Left ventricle myocardium inferior (tissue), 1 donor: Measurements from ENCODE around the gene BCR. TPM values are rescaled to one million over a fixed set of nuclear protein-coding genes. Genes with fewer than 3 reads are reported as not detected.

Experiments used
- DNase-seq: peaks from one replicate; pipeline ENCODE4 v3.0.0-alpha.2; 2020
- H3K27ac ChIP-seq: fragments of 200-600 bp; replicated peaks from 2 replicates; pipeline ENCODE4 v1.8.0; 2021
- H3K27me3 ChIP-seq: fragments of 200-600 bp; 2 replicates; pipeline ENCODE4 v1.8.0; 2021; ENCODE audit warnings: low read depth
- H3K36me3 ChIP-seq: fragments of 200-600 bp; 2 replicates; pipeline ENCODE4 v1.8.0; 2021
- H3K4me1 ChIP-seq: fragments of 200-600 bp; 2 replicates; pipeline ENCODE4 v1.8.0; 2021
- H3K4me3 ChIP-seq: fragments of 200-600 bp; 2 replicates; pipeline ENCODE4 v1.8.0; 2021; ENCODE audit warnings: mild to moderate bottlenecking, moderate library complexity
- H3K9me3 ChIP-seq: fragments of 200-600 bp; replicated peaks from 2 replicates; pipeline ENCODE4 v1.8.0; 2021
- CTCF ChIP-seq: fragments of 200-600 bp; IDR thresholded peaks from 2 replicates; pipeline ENCODE4 v1.8.0; 2021; ENCODE audit warnings: antibody characterized with exemption, mild to moderate bottlenecking, borderline replicate concordance
- intact Hi-C: fragments of 100-400 bp; cut with micrococcal nuclease; formaldehyde crosslinking; loops from one replicate; pipeline ENCODE4 v1.11.0; 2022
- total RNA-seq: library from RNA; stranded (reverse); fragmentation: NEBNext Ultra II Directional; extraction: Animal tissue kit (Norgen Biotek cat#: 25700); gene quantifications from one replicate; pipeline ENCODE4 v1.2.1, GENCODE V29; 2021
- donor health status: DM: no; HTN: yes; CAD: no; lungs with severe emphysema.

BCR gene
- total RNA-seq, 1 donor from 2014 or later, result 26.7 TPM

GRCh38 chr22:23236026-23236425 is 55.7 kb downstream of the BCR start:
- no peak overlapping the region for H3K27ac ChIP-seq
- intact Hi-C loops, result no loop called here
- no peaks in the 10 kb centered on the region for H3K27me3 ChIP-seq
- no peak overlapping the region for H3K4me3 ChIP-seq
- TF ChIP-seq CTCF, result no peak
- no peaks in the 10 kb centered on the region for H3K9me3 ChIP-seq
- no peaks in the 10 kb centered on the region for H3K36me3 ChIP-seq
- H3K4me1 ChIP-seq, result peaks cover 74% of the 10 kb centered on the region
- DNase-seq, result no peak

- H3K27me3 ChIP-seq, result no peaks in the 10 kb centered on the region
- intact Hi-C loops, result no loop called here
- H3K36me3 ChIP-seq, result no peaks in the 10 kb centered on the region
- H3K27ac ChIP-seq, result peak overlapping the region; percentile 56
- H3K4me1 ChIP-seq, result peaks cover 74% of the 10 kb centered on the region
- H3K4me3 ChIP-seq, result no peak overlapping the region
- no peak for TF ChIP-seq CTCF
- DNase-seq, result no peak
- H3K9me3 ChIP-seq, result no peaks in the 10 kb centered on the region
Observed at GRCh38 chr22:23236440-23237184, 56.3 kb downstream of the BCR start.

- DNase-seq, result peak; percentile 88
- H3K4me3 ChIP-seq, result no peak overlapping the region
- intact Hi-C loops, result no loop called here
- no peak for TF ChIP-seq CTCF
- peak overlapping the region; percentile 56 for H3K27ac ChIP-seq
- peaks cover 70% of the 10 kb centered on the region for H3K4me1 ChIP-seq
- H3K36me3 ChIP-seq, result no peaks in the 10 kb centered on the region
- no peaks in the 10 kb centered on the region for H3K9me3 ChIP-seq
- no peaks in the 10 kb centered on the region for H3K27me3 ChIP-seq
Observed at GRCh38 chr22:23237201-23237798, 57.0 kb downstream of the BCR start.

- Histone ChIP-seq H3K4me1 (peaks cover 69% of the 10 kb centered on the region), H3K27me3 (no peaks in the 10 kb centered on the region), H3K36me3 (no peaks in the 10 kb centered on the region), H3K27ac (peak overlapping the region; percentile 56), H3K9me3 (no peaks in the 10 kb centered on the region), H3K4me3 (no peak overlapping the region)
- intact Hi-C loops, result no loop called here
- no peak for DNase-seq
- no peak for TF ChIP-seq CTCF
Observed at GRCh38 chr22:23237841-23238240, 57.5 kb downstream of the BCR start.

GRCh38 chr22:23238707-23239106 is 58.4 kb downstream of the BCR start:
- H3K36me3 ChIP-seq, result no peaks in the 10 kb centered on the region
- no peak for TF ChIP-seq CTCF
- intact Hi-C loops, result no loop called here
- H3K9me3 ChIP-seq, result no peaks in the 10 kb centered on the region
- peaks cover 60% of the 10 kb centered on the region for H3K4me1 ChIP-seq
- no peak overlapping the region for H3K4me3 ChIP-seq
- DNase-seq, result no peak
- no peak overlapping the region for H3K27ac ChIP-seq
- no peaks in the 10 kb centered on the region for H3K27me3 ChIP-seq
